Stimulated activated CD4-positive, alpha-beta T cell treated with anti-CD3 and anti-CD28 coated beads, TNF-alpha, amount 100 ng/mL, for 1 hour (primary cell): ENCODE measurements around the gene PGR.

ENCODE experiments used
- DNase-seq, 3 donors: peaks; one replicate each; pipeline ENCODE4 v3.0.0-alpha.2; 2020; ENCODE audit warnings: low read depth in 3 of 3, low spot score in 1 of 3

Gene PGR

DNA sequence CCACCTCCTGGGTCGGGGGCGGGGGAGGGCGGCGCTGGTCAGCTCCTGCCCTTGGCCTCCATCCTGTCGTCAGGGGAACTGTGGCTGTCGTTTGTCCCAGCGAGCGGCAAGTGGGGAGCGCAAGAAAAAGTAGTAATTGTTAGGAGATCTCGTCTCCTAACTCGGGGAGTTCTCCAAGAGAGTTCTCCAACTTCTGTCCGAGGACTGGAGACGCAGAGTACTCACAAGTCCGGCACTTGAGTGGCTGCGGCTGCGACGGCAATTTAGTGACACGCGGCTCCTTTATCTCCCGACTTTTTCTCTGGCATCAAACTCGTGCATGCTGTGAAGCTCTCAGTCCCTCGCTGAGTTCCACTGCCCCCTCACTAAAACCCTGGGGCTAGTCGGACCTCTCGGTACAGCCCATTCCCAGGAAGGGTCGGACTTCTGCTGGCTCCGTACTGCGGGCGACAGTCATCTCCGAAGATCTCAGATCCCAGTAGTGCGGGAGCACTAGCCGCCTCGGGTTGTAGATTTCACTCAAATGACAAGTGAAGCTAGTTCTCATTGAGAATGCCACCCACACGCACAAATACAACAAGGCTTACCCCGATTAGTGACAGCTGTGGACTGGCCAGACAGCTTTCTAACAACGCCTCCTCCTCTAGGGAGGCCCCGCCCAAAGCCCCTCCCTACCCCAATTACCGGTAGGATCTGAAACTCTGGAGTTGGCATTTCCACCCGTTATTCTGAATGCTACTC, at the start of gene PGR:
TSS of gene PGR (minus strand) at position 611 of the 741 bp plus-strand sequence. CDS start 743 bp downstream, outside the sequence.
- DNase-seq: no peak

DNA sequence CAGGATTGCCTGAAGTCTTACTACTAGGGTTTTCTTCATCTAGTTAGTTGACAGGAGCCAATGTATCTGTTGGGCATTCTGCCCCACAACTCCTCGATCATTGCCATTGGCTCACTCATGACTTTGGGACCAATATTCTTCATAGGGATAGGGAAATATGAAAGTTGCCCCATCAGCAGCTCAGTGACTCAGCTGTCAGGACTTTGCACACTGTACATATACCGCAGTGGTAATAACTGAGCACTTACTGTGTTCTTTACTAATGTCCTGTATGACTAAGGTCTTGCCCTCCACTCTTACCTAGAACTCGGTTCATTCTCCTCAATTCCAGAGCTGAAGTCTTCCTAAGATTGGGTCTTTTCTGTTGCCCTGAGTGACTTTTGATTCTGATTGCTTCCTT, 46.8 kb upstream of the PGR start:
- no peak for DNase-seq

DNA sequence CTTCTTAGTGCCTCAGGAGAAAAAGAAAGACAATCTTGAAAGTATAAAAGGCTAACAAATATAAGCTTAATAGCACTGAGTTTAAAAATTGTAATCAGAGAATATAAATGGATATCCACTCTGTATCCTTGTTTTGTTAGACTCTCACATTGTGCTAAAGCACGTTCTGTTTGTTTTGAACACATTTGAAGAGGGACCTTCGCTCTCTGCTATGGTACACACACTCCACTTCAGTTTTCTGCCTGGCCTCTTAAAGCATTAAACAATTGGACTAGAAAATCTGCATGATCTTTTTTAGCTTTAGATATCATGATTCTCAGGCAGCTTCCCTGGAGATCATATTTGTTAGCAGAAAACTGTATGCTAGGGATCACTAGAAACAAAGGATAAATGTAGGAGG, 40.3 kb upstream of the PGR start:
- DNase-seq: no peak

DNA sequence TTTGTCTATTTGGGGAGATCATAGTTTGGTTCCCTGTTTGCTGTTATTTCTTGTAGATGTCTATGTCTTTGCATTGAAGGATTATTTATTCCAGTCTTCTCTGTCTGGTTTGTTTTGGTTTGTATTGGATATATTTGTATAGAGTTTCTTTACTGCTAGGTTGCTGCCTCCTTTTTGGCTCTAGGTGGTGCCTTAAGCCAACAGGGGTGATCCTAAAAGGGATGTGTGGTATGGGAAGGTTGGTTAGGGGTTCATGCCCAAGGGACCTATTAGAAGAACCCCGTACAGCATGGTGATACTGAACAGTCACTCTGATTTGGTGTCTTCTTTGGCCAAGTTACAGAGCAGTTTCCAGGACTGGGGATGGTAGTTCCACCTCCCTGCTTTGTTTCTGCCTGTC, 36.4 kb upstream of the PGR start:
- no peak for DNase-seq

DNA sequence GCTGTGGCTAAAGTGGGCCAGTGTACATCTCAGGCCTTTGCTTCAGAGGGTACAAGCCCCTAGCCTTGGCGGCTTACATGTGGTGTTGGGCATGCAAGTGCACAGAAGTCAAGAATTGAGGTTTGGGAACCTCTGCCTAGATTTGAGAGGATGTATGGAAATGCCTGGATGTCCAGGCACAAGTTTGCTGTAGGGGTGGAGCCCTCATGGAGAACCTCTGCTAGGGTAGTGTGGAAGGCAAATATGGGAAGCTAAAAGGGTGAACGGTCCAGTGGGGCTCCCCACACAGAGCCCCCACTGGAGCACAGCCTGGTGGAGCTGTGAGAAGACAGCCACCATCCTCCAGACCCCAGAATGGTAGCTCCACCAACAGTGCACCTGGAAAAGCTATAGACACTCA, 28.5 kb upstream of the PGR start:
- DNase-seq: no peak

DNA sequence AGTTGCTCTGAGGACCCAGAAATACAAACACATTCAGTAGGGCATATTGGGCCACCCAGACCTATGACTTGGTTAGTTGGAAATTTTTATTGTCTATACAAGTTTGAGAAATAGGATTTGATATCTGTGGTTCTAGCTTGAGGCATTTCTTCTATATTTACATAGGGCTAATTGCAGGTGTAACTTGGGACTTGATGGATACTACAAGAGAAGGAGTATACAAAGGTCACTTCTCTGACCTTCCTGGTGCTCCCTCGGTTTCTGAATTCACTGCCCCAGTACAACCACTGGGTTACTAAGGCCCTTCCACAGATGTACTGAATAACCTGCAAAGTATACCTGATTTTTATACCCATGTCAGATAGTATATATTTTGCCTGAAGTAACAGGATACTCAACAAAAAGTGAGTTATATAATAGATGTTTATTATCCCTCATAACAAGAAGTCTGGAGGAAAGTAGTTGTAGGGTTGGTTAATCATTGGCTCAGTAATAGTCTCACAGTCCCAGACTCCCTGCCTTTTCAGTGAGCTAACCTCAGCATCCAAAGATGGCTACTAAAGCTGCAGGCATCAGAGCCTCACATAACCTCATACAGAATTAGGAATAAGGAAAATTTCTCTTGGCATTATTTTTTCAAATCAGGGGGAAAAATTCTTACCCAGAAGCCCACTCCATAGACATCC, 8.8 kb upstream of the PGR start:
- DNase-seq: no peak

DNA sequence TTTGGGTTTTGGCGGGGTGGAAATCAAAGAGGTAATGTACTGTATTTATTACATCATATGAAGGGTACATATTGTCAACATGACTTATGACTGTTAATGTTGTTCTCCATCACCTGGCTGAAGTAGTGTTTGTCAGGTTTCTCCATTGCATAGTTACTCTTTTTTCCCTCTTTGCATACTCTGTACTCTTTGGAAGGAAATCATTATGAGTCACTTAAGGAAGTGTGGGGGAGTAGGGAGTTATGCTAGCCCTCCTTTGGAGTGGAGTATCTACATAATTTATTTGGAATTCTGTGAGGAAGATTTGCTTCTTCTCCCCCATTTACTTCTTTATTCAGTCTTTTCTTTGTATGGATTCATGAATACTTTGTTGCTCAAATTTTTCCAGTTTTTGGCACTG, 3.6 kb upstream of the PGR start:
- DNase-seq: no peak

DNA sequence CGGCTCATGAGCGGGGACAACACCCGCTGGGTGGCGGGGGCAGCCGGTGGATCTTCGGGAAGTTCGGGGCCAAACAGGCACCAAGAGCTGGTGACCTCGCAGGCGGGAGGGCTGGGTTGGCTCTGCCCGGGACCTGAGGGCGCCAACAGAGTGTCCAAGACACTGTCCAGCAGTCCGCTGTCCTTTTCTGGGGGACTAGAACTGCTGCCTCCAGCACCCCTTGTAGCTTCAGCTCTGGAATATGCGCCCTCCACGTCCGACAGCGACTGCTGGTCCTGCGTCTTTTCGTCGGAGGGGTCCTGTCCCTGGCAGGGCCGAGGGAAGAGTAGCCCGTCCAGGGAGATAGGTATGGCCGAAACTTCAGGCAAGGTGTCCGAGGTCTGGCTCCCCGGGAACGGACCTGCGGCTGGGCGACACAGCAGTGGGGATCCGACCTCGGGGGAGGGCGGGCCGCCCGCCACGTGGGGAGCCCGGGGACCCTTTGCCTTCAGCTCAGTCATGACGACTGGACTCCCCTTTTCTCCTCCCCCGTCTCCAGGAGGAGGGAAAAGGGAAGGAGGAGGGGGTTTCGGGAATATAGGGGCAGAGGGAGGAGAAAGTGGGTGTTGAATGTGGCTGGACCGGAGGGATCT, 926 bp downstream of the PGR start:
- DNase-seq: no peak

DNA sequence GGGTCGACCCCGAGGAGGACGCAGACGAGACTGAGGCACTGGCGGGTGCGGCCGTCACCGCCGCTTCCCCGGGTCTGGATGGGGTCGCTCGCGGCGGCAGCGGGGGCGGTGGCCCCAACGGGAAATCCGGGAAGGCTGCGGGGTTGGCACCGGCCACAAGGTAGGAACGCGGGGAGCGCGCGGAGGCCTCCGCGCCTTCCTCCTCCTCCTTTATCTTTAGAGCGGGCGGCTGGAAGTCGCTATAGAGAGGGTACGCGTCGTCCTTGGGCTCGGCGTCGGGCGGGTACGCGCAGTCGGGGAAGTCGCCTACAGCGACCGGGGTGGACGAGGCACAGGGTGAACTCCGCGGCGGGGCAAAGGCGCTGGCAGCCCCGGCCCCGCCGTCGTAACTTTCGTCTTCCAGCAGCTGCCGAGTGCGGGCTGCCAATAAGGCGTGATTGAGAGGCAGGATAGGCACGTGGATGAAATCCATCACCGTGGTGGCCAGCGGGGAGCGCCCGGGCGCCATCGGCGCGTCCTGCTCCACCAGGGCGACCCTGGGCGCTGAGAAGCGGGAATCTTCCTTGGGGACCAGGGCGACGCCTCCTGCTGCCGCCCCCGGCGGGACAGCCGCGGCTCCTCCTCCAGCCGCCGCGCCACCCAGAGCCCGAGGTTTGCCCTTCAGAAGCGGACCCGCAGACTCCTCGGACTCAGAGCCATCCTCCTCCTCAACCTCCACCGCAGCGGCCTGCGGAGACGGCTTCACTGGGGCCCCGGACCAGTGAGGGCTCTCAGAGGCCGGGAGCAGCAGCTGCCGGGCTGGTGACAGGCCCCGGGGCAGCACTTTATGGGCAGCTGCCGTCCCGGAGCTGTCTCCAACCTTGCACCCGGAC, 1.7 kb downstream of the PGR start:
- no peak for DNase-seq

DNA sequence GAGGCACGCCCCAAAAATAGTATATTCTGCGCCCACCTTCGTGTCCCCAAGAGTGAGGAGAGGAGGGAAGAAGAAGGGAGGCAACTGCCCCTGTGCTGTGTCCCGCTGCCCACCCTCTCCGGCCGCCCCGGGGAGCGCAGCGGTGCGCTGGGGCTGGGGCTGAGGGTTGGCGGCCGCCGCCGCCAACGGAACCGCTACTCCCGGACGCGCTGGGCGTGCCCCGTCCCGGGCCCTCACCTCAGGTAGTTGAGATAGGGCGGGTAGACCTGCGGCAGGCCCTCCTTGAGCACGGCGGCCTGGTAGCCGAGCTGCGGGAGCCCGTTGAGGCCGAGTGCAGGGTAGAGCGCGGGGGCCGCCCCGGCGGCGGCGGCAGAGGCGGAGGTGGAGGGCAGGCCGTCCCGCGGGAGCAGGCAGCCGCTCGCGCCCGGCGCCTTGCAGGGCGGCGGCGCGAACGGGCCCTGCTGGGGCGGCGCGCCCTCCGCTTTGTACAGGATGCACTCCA, 2.4 kb downstream of the PGR start:
- DNase-seq: no peak

DNA sequence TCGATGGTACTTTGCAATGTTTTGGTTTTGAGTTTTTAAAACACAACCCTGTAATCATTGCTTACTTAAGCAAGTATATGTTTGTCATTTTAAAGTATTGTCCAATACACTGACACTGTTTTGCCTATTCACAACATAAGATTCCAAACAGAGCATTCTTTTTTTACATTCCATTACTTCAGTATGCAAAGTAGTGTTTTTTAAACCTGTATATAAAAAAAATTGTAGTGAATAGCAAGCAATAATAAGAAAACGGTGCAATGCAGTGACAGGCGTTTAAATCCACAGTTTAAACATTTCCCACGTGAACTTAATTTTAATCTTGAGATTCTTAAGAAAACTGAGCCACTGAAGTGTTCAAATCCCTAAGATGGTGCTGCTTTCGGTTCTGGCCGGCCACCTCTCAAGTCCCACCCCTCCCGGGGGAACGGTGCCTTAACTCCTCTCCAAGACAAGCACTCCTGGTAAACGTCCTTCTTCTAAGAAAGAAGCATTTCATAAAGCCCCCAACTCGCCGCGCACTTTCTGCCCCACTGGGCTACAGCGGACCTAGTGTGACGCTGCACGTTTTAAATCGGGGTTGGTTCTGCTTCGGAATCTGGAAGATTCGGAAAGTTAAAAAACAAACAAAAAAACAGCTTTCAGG, 2.9 kb downstream of the PGR start:
- DNase-seq: no peak

DNA sequence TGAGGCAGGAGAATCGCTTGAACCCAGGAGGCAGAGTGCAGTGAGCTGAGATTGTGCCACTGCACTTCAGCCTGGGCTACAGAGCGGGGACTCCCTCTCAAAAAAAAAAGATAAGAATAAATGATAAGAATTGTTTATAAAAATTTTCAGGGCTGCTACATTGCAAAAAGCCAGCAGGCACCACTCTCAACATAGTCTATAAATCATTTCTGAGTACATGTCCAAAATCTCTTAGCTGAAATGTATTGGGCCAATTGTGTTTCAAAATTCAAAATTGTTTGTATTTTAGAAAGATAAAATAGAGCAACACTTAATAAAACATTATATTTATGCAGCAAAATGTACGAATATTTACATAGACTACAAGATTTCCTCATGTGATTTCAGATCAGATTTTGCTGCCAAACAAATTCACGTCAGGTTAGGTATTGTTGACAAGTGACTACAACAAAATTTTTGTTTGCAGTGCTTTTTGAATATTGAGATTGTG, 13.9 kb downstream of the PGR start:
- no peak for DNase-seq

DNA sequence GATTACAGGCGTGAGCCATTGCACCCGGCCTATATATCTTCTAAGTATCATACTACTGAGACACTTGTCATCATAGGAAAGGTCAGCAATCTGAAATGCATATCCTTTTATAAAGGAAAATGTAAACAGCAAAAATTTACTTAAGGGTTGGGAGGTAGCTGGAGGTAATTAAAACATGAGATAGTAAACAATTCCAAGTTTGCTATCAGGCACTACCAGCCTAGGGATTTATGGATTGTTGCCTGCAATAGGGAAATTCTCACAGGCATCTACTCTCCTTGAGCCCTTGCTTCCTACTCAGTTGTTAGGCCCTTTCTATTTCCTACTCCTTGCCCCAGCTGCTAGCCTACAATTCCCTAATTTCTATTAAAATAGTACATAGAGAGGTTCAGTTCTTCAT, 16.1 kb downstream of the PGR start:
- DNase-seq: no peak

DNA sequence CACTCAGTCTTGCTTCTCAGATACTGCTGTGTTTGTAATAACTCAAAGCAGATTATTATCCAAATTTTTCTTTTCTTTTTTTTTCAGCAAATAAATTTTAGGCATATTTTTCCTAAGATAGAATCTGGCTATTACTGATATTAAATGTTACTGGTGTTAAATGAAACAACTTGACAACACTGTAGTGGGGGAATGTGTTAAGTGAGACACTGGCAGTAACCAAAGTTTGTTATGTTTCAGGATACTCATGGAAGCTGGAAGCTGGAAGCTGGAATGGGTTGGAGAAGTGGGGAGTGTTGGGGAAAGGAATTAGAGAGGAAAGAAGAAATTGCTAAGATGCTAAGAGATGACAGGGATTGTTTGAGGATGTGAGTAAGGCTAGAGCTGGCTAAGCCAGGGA, 24.9 kb downstream of the PGR start:
- no peak for DNase-seq

DNA sequence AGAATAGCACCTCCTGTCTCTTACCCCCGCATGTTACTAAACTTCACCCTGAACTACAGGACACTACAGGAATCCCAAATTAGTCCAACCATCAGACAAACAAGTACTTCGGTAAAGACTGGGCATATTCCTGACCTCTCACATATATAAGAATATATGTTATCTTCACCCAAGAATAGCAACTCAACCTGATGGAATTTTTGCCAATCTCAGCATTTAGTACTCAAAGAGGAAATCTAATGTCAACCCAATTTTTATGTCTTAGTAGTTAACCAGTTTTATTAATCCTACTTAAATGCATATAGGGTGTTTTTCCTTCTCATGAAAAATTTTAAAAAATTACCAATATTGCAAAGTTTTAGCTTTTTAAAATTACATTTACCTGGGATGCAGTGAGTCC, 26.2 kb downstream of the PGR start:
- DNase-seq: no peak

DNA sequence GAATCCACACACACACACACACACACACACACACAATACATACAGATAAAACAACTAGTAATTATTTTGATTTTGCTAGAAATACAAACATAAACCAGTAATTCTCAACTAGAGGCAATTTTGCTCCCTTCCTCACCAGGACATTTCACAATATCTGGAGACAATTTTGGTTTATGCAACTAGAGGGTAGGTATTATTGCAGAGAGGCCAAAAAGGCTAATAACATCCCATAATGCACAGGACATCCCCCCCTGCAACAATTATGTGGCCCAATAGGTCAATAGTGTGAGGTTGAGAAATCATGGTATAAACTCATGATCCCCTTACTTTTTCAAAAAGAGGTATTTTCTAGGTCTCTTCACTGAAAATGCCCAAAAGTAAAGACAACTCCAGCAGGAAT, 29.0 kb downstream of the PGR start:
- DNase-seq: no peak

DNA sequence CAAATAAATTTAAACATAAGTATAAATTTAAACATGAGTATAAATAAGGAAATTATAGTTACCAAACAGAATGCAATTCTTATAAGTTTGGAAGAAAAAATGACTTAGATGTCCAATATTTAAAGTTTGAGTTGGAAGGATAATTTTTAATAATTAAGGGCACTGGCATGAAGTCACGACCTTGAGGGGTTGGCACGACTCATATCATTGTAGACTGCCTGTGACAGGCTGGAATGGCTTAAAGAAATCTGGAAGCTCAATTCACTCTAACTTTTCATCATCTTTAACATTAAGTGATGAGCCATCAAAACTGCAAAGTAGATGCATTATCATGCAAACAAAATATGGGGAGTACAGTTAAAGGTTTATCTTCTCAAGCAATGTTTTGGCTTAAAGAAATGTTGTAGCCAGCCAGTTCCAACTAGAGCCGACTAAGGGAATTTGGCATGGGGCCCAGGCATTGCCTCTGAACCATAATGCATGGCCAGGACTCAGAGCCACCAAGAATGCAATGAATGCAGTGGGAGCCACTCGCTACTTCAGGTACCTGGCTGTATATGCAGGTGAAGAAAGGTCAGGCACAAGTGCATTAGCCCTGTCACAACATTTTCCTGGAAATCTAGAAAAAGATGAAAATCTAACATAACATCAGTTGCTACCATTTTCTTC, 33.4 kb downstream of the PGR start:
- no peak for DNase-seq

DNA sequence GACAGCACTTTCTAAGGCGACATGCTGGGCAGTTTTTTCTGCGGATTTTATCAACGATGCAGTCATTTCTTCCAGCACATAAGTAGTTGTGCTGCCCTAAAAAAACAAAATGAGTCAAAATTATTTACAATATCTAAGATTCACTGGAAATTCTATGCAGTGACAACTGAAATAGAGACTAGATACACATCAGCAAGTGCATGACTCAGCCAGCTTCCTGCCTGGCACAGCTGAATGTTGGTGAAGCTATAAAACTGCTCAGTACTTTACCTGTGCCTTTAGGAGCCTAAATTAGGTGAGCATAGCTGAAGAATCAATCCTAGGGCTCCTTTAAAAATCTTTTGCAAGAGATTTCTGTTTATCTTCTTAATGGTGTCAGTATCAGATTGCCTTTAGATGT, 37.8 kb downstream of the PGR start:
- DNase-seq: no peak

DNA sequence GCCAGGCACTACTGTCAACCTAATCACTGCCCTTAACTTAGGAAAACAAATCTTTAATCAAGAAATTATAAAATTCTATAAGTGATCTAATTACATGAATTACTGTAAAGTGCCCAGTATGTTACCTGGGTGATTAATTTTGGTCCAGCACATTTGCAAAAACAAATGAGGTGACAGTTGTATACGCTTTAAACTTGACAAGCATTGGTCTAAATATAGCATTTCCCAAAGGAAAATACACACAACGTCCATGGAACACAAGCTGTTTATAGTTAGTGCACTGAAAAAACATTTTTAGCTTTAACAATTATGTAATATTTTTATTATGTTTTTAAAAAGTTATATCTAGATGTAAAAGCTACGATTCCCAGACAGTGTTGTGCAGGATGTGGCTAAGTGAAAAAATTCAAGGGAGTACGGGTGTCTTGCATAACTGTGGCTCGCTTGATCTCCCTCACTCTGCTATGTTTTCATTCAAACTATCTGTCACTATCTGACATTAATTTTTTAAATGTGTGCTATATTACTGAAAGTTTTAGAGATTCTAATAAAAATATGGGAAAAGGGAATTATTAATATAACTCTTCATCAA, 38.8 kb downstream of the PGR start:
- no peak for DNase-seq

DNA sequence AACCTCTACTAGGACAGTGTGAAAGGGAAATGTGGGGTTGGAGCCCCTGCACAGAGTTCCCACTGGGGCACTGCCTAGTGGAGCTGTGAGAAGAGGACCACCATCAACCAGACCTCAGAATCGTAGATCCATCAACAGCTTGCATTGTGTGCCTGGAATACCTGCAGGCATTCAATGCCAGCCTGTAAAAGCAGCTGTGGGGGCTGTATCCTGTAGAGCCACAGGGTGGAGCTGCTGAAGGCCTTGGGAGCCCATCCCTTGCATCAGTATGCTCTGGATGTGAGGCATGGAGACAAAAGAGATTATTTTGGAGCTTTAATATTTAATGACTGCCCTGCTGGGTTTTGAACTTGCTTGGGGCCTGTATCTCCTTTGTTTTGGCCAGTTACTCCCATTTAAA, 46.3 kb downstream of the PGR start:
- no peak for DNase-seq
